ENCODE measurements around the gene TMEM52. TPM values are rescaled to one million over a fixed set of nuclear protein-coding genes. Genes with fewer than 3 reads are reported as not detected.

TMEM52 gene
- total and polyA plus RNA-seq, 9 of the 15 experiments (the other 6 are each of a cell fraction or from before 2014, with no cell fraction given), result 0.37 to 22.5 (median 6.8) TPM

GRCh38 chr1:1906185-1907097, 12.6 kb downstream of the TMEM52 start (continued):
- TF ChIP-seq AFF4 (CRISPR knock-in tag; IDR thresholded peaks at IDR 0.05) (no peak), ZNF124 (CRISPR knock-in tag; IDR thresholded peaks at IDR 0.05) (no peak), LCOR (CRISPR knock-in tag; IDR thresholded peaks at IDR 0.05) (no peak), KLF13 (tag; IDR thresholded peaks at IDR 0.05; ENCODE audit: borderline replicate concordance, low read depth) (no peak), ILF3 (IDR thresholded peaks at IDR 0.05; ENCODE audit: borderline replicate concordance) (no peak), ZNF23 (CRISPR knock-in tag; IDR thresholded peaks at IDR 0.05) (no peak), PYGO2 (tag; IDR thresholded peaks at IDR 0.05) (no peak), SMARCA4 (IDR thresholded peaks at IDR 0.05) (no peak), TRIM28 (IDR thresholded peaks at IDR 0.05) (no peak), SOX6 (IDR thresholded peaks at IDR 0.05) (peak; percentile 60; the same call in 1 of the 2 replicates), ZNF324 (CRISPR knock-in tag; IDR thresholded peaks at IDR 0.05) (no peak), RBFOX2 (IDR thresholded peaks at IDR 0.05; ENCODE audit: low read depth, low read length) (no peak), WHSC1 (IDR thresholded peaks at IDR 0.05; ENCODE audit: low read length) (no peak), HDGF (IDR thresholded peaks at IDR 0.05) (peak; percentile 96; the same call in 1 of the 2 replicates), ZSCAN29 (IDR thresholded peaks at IDR 0.05) (no peak), CTCFL (IDR thresholded peaks at IDR 0.05; ENCODE audit: borderline replicate concordance, insufficient read depth, low read depth, low read length, poor library complexity, severe bottlenecking) (peak; percentile 47), BDP1 (IDR thresholded peaks at IDR 0.05; ENCODE audit: insufficient read depth, insufficient read length) (no peak), ZNF518B (CRISPR knock-in tag; IDR thresholded peaks at IDR 0.05) (no peak)

All from K562 (cell line).